HEK293 (cell line): ENCODE results near the gene ZNF416.

Source experiments
- ZBTB7A ChIP-seq: fragments of 450-650 bp; formaldehyde crosslinking; IDR thresholded peaks from 2 replicates; pipeline ENCODE4 v1.5.1; 2016; ENCODE audit warnings: low read depth, missing biosample characterization, missing genetic modification characterization
- ZNF146 ChIP-seq: fragments of 450-650 bp; formaldehyde crosslinking; IDR thresholded peaks from 2 replicates; pipeline ENCODE4 v1.5.1; 2016; ENCODE audit warnings: missing biosample characterization, missing genetic modification characterization
- ZNF335 ChIP-seq: fragments of 450-650 bp; formaldehyde crosslinking; conservative IDR thresholded peaks from 2 replicates; pipeline ENCODE4 v1.5.1; 2016; ENCODE audit warnings: missing biosample characterization, missing genetic modification characterization
- TF ChIP-seq, protein P1 (sequence below): fragments of 450-650 bp; formaldehyde crosslinking; IDR thresholded peaks from 2 replicates; pipeline ENCODE4 v1.5.1; 2016; ENCODE audit warnings: missing biosample characterization, missing genetic modification characterization, low read depth
- TF ChIP-seq, protein P2 (sequence below): fragments of 450-650 bp; formaldehyde crosslinking; IDR thresholded peaks from 2 replicates; pipeline ENCODE4 v1.5.1; 2016; ENCODE audit warnings: missing biosample characterization, missing genetic modification characterization

DNA sequence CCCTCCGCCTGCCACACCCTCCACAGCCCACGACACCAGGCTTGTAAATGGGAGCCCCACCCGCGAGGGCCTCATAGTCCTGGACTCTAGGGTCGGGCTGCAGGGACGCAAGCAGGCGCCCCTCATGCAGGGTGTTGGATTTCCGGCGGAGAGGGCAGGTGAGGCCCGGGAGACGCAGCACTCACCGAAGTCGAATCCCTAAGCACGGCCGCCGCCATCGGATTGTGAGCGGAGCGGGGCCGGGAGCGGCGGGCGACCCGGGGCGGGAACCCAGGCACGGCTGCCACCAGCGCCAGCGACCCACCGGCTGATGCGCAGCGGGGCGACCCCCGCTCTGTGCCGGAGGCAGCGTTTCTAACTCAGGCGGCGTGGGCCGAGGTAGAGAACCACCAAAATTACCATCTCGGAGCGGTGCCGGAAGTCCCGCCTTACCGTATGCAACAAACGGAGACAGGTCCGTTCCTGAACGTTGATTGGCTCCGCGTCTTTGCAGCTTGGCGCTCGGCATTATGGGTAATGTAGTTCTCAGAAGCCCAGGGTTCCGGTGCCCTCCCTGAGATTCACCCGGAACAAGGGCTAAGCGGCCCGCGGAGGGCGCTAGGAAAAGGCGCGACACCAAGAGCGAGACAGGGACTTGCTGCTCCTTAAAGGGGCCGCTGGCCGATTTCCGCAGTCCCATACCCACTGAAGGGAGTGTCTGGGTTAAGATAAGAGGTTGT is at the start of gene ZNF416:
- TF ChIP-seq, protein P1, sequence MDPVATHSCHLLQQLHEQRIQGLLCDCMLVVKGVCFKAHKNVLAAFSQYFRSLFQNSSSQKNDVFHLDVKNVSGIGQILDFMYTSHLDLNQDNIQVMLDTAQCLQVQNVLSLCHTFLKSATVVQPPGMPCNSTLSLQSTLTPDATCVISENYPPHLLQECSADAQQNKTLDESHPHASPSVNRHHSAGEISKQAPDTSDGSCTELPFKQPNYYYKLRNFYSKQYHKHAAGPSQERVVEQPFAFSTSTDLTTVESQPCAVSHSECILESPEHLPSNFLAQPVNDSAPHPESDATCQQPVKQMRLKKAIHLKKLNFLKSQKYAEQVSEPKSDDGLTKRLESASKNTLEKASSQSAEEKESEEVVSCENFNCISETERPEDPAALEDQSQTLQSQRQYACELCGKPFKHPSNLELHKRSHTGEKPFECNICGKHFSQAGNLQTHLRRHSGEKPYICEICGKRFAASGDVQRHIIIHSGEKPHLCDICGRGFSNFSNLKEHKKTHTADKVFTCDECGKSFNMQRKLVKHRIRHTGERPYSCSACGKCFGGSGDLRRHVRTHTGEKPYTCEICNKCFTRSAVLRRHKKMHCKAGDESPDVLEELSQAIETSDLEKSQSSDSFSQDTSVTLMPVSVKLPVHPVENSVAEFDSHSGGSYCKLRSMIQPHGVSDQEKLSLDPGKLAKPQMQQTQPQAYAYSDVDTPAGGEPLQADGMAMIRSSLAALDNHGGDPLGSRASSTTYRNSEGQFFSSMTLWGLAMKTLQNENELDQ (tag by site-specific recombination), result no peak
- no peak for TF ChIP-seq ZBTB7A
- TF ChIP-seq ZNF335 (tag by site-specific recombination), result peak; percentile 80
- TF ChIP-seq ZNF146 (tag by site-specific recombination), result no peak
- TF ChIP-seq, protein P2, sequence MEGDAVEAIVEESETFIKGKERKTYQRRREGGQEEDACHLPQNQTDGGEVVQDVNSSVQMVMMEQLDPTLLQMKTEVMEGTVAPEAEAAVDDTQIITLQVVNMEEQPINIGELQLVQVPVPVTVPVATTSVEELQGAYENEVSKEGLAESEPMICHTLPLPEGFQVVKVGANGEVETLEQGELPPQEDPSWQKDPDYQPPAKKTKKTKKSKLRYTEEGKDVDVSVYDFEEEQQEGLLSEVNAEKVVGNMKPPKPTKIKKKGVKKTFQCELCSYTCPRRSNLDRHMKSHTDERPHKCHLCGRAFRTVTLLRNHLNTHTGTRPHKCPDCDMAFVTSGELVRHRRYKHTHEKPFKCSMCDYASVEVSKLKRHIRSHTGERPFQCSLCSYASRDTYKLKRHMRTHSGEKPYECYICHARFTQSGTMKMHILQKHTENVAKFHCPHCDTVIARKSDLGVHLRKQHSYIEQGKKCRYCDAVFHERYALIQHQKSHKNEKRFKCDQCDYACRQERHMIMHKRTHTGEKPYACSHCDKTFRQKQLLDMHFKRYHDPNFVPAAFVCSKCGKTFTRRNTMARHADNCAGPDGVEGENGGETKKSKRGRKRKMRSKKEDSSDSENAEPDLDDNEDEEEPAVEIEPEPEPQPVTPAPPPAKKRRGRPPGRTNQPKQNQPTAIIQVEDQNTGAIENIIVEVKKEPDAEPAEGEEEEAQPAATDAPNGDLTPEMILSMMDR (tag by site-specific recombination), result peak; percentile 58; the same call in 1 of the 2 replicates
